H1 (cell line): ENCODE results near the gene LMX1A. TPM values are rescaled to one million over a fixed set of nuclear protein-coding genes. Genes with fewer than 3 reads are reported as not detected.

Experiments
- BCL11A ChIP-seq, 2 experiments: IDR thresholded peaks; one replicate each; pipeline ENCODE4 v1.6.1; 2011; ENCODE audit warnings: low read depth in 2 of 2, low read length in 2 of 2, mild to moderate bottlenecking in 2 of 2
- CHD7 ChIP-seq: fragments of 300-600 bp; sonication (generic); IDR thresholded peaks from 2 replicates; pipeline ENCODE4 v1.7.1; 2012; ENCODE audit warnings: low read length, moderate library complexity, mild to moderate bottlenecking, inconsistent platforms; ENCODE audit not compliant: insufficient replicate concordance
- E2F6 ChIP-seq: IDR thresholded peaks from 2 replicates; pipeline ENCODE4 v1.6.1; 2012; ENCODE audit warnings: inconsistent platforms
- GTF2F1 ChIP-seq: IDR thresholded peaks from 2 replicates; pipeline ENCODE4 v1.6.1; 2012; ENCODE audit warnings: low read depth, low read length, improper control_type of control experiment, borderline replicate concordance
- HDAC2 ChIP-seq, 2 experiments: fragments of 300-600 bp in 1 of 2; sonication (generic) in 1 of 2; IDR thresholded peaks; 2 replicates each; pipeline ENCODE4 v1.6.1; 2011 to 2012; ENCODE audit warnings: low read depth in 2 of 2, low read length in 2 of 2, mild to moderate bottlenecking in 2 of 2, moderate library complexity in 2 of 2, borderline replicate concordance in 1 of 2, inconsistent platforms in 1 of 2
- KDM4A ChIP-seq: IDR thresholded peaks from one replicate; pipeline ENCODE4 v1.7.1; 2012; ENCODE audit warnings: low read depth, mild to moderate bottlenecking, moderate library complexity, low read length, inconsistent platforms; ENCODE audit not compliant: severe bottlenecking
- NANOG ChIP-seq: IDR thresholded peaks from 2 replicates; pipeline ENCODE4 v1.6.1; 2011; ENCODE audit warnings: low read length, low read depth, mild to moderate bottlenecking, inconsistent platforms; ENCODE audit not compliant: insufficient read depth, poor library complexity, severe bottlenecking
- POLR2A ChIP-seq, 2 experiments: IDR thresholded peaks; 1 replicate in 1 of 2; 2 replicates in 1 of 2; pipeline ENCODE4 v1.6.1; 2011; ENCODE audit warnings: low read depth in 2 of 2, low read length in 2 of 2, mild to moderate bottlenecking in 2 of 2; ENCODE audit errors: control extremely low read depth in 1 of 2
- SP1 ChIP-seq: IDR thresholded peaks from 2 replicates; pipeline ENCODE4 v1.6.1; 2011; ENCODE audit warnings: low read depth, low read length
- SP4 ChIP-seq: IDR thresholded peaks from 2 replicates; pipeline ENCODE4 v1.6.1; 2012; ENCODE audit warnings: low read length, inconsistent platforms
- TAF1 ChIP-seq: IDR thresholded peaks from 2 replicates; pipeline ENCODE4 v1.6.1; 2011; ENCODE audit warnings: mild to moderate bottlenecking, low read depth, low read length
- polyA plus RNA-seq, 7 experiments: library from polyadenylated mRNA; depleted of rRNA in 3 of 7; stranded (reverse) in 5 of 7; unstranded in 2 of 7; fragments of >200 nt in 5 of 7; fragments of 200-250 nt in 2 of 7; gene quantifications; 1 replicate in 5 of 7; 2 replicates in 1 of 7; 4 replicates in 1 of 7; pipeline versions ENCODE4 v1.2.1 to v1.2.3, GENCODE V29; 2011 to 2013; ENCODE audit warnings: missing spikeins in 2 of 7, mixed read lengths in 2 of 7
- total RNA-seq: library from RNA; stranded (reverse); fragmentation: NEBNext Ultra II Directional; extraction: Animal tissue kit (Norgen Biotek cat#: 25700); gene quantifications from 2 replicates; pipeline ENCODE4 v1.2.1, GENCODE V29; 2021

Gene LMX1A
- total and polyA plus RNA-seq, 2 of the 8 experiments (the other 6 are each of a cell fraction or from before 2014, with no cell fraction given) = not detected

GRCh38 chr1:165235777-165236291, 120.7 kb downstream of the LMX1A start (continued):
- peak; percentile 42 for TF ChIP-seq NANOG
- no peak for TF ChIP-seq SP4
- TF ChIP-seq TAF1 = no peak
- no peak for TF ChIP-seq POLR2A (IDR thresholded peaks at IDR 0.05; ENCODE audit: control extremely low read depth in 1 of 2, low read depth in 2 of 2, low read length in 2 of 2)
- no peak for TF ChIP-seq HDAC2 (IDR thresholded peaks at IDR 0.05; ENCODE audit: borderline replicate concordance in 1 of 2, low read depth in 2 of 2, low read length in 2 of 2)
- no peak for TF ChIP-seq GTF2F1
- peak; percentile 62 for TF ChIP-seq E2F6
- TF ChIP-seq BCL11A (IDR thresholded peaks at IDR 0.05; ENCODE audit: low read depth in 2 of 2, low read length in 2 of 2) = no peak
- TF ChIP-seq CHD7 = no peak
- no peak for TF ChIP-seq SP1
- peak; percentile 59 for TF ChIP-seq KDM4A
